GM18870 (cell line): ENCODE results near the gene KCNS1.
"Not testable (repeated sequence)": the region's sequence is repeated elsewhere in the genome, so short reads cannot be mapped to it uniquely, and the experiment has no call there.

ENCODE experiments used
- ATAC-seq: cut with Tn5 transposase; IDR thresholded peaks from one replicate; pipeline ENCODE4 v1.9.1; 2021; ENCODE audit warnings: moderate library complexity; ENCODE audit not compliant: unreplicated experiment

The KCNS1 gene

DNA sequence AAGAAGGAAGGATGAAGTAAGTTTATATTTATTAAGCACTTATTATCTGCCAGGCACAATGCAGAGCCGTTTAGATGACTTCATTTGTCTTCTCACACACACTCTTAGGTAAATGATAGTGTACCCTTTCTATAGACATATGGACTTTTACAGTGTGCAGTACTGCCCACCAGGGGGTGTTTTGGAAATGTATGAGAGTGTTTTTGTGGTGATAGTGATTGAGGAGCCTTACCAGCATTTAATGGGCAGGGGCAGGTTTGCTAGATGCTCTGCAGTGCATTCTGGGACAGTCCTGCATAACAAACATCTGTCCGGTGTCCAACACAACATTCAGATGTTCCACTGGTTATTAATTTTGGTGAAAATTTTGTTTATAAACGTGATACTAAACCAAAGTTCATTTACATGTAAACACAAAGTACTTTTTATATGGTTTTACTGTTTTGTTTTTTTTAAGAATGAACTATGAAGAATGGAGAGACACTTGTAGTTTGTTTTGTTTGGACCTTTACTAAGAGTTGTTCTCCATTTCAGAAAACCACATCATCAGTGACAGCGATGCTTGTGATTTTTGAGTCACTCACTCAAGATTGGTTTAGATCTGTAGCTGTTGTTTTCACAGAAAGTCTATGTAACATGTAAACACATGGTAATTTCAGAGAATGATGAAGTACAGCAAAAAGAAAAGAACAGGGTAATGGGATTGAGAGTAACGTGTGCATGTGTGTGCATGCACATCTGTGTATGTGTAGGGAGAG is 19.9 kb downstream of the KCNS1 start:
- ATAC-seq: no peak

- ATAC-seq: no peak
Observed at GRCh38 chr20:45077559-45077958, 23.4 kb downstream of the KCNS1 start.

DNA sequence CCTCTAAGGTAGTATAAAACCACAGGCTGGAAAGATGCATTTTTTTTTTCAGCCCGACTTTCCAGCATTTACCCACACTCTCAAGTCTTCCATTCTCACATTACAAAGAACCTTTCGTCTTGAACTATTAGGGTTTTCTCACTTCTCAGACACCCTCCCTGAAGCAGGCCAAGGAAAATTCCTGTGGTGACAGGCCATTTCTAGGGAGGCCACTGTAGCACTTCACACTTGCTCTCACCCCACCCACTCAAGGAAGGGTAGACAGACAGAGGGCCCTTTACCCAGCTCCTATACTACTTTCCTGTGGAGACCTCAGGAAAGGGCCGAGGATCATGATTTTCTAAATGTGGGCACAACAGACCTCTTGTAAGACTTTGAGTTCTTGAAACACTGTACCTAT is 27.7 kb downstream of the KCNS1 start:
- ATAC-seq: no peak

GRCh38 chr20:45072066-45072465 is 28.9 kb downstream of the KCNS1 start:
- no peak for ATAC-seq

DNA sequence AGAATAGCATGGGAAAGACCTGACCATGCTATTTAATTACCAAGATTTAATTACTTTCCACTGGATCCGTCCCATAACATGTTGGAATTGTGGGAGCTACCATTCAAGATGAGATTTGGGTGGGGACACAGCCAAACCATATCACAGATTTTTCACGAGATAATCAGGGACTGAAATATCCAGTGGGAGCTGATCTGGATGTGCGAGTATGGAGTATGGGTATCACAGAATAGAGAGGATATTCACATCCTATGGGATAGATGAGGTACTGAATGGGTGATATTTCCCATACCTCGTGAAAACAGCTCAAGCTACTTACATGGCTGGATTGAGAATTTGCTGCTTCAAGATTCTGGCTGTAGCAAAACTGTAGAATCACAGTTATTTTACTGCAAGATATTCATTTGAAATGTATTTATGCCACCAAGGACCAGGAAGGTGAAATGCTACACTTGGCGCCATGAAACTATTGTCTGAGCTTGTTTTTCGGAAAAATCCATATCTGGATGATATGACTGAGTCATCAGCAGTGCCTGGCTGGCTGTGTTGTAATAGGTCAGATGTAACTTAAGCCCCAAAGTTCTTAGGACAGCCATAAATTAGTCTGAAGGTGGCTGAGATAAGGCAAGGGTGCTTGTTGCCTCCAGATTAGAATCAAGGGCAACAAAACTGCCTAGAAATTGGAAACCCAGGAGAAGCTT is 29.8 kb downstream of the KCNS1 start:
- ATAC-seq: no peak

DNA sequence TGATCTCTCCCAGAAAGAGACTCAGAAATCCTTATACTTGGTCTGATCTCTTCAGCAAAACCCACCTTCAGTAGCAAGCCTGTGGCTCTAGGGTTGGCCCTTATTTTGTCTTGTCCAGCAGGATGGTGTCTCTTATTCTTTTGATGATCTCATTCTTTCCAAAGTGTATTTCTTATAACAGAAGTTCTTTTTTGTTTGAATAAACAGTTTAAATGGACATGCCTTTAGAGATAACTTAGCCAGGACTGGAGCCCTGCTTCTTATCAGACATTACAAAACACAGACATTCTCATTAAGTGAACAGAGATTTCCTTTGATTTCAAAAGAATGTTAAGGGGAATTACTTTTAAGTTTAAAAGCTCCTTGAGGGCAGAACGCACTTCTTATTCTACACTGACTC is 31.7 kb downstream of the KCNS1 start:
- ATAC-seq: no peak

GRCh38 chr20:45067558-45067957 is 33.4 kb downstream of the KCNS1 start:
- ATAC-seq: no peak

- ATAC-seq: no peak
Observed at GRCh38 chr20:45067087-45067486, 33.8 kb downstream of the KCNS1 start.

- no peak for ATAC-seq
Observed at GRCh38 chr20:45066372-45066771, 34.6 kb downstream of the KCNS1 start.

GRCh38 chr20:45064812-45065211 is 36.1 kb downstream of the KCNS1 start:
- no peak for ATAC-seq

DNA sequence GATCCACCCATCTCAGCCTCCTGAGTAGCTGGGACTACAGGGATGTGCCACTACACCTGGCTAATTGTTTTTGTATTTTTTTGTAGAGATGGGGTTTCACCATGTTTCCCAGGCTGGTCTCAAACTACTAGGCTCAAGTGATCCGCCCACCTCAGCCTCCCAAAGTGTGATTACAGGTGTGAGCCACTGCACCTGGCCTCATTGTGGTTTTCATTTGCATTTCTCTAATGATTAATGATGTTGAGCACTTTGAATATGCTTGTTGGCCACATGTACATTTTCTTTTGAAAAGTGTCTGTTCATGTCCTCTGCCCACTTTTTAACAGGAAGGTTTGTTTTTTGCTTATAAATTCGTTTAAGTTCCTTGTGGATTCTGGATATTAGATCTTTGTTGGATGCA is 37.8 kb downstream of the KCNS1 start:
- not testable (repeated sequence) for ATAC-seq

DNA sequence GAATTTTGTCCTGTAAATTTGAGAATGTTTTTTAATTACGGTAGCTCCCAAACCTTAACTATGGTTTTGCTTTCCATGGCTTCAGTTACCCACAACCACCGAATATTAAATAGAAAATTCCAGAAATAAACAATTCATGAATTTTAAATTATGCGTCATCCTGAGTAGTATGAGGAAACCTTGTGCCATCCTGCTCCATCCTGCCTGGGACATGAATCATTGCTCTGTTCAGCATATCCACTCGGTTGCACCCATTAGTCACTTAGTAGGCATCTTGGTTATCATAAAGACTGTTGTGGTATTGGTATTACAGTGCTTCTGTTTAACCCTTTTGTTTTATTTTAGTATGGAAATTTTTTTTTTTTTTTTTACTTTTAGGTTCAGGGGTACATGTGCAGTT is 39.7 kb downstream of the KCNS1 start:
- ATAC-seq: no peak

DNA sequence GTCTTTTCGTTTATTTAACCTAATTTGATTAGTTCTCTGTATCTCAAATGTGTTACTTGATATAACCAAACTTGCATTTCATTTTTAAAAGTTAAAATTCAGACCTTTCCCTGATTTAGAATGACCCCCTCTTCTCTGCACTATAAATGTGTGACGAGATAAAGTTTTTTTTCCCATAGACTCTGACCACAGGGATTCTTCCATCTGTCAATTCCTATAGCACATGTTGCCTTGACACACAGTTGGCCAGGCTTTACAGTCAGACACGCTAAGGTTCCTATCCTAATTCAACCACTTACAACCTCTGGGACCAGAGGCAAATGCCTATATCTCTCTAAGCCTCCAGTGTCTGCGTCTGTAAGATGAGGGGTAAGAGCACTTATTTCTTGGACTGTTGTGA is 40.6 kb downstream of the KCNS1 start:
- ATAC-seq: no peak

DNA sequence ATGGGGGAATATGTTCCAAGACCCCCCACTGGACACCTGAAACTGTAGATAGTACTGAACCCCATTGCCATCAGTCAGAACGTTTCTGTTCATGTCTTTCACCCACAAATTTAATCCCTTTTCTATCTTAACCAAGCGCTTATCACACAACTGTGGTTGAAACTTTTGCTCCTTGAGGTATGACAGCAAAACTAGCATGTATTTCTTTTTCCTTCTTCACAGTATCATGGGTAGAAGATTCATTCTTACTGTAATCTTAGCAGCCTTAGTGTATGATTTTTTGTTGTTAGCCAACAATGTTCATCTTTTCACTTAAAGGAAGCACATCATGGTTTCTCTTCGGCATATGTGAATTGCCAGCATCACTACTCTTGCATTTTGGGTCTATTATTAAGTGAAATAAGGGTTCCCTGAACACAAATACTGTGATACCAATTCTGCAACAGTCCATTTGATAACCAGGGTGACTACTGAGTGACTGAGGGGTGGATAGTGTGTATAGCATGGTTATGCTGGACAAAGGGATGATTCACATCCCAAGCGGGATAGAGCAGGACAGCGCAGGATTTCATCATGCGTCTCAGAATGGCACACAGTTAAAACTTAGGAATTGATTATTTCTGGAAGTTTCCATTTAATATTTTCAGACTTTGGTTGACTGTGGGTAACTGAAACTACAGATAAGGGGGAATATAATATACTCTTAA is 41.8 kb downstream of the KCNS1 start:
- ATAC-seq: no peak

DNA sequence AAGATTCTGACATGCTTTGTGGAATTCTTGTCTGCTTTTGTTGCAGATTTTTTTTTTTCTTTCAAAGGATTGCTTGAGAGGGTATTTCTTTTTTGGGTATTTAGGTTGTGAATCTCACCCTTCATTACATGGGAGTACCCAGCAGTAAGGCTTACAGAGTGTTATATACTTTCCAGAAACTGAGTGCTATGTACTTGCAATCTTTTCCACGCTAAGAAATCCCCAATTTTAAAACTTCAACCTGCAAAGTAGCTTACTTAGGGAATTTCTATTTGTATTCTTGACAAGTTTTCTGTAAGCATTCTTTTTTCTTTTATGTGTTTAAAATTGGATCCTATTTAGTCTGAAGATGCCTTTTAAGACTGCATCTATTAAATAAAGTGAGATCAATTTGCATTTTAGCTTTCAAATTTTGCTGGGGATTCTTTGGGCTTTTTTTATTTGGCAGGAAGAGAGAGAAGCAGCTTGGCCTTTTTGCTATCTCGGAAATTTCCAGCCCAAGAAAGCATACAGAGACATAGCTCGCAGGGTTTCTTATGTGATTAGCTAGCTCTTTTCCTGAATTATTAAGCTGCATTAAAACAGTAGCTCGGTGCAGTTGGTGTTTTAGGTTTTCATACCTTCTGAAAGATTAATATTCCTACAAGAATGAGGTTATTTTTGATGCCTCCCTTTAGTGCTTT is 42.6 kb downstream of the KCNS1 start:
- no peak for ATAC-seq

- ATAC-seq: no peak
Observed at GRCh38 chr20:45056473-45057173, 44.3 kb downstream of the KCNS1 start.

GRCh38 chr20:45055056-45055455 is 45.9 kb downstream of the KCNS1 start:
- no peak for ATAC-seq

GRCh38 chr20:45053430-45054351 is 47.2 kb downstream of the KCNS1 start:
- ATAC-seq: no peak

DNA sequence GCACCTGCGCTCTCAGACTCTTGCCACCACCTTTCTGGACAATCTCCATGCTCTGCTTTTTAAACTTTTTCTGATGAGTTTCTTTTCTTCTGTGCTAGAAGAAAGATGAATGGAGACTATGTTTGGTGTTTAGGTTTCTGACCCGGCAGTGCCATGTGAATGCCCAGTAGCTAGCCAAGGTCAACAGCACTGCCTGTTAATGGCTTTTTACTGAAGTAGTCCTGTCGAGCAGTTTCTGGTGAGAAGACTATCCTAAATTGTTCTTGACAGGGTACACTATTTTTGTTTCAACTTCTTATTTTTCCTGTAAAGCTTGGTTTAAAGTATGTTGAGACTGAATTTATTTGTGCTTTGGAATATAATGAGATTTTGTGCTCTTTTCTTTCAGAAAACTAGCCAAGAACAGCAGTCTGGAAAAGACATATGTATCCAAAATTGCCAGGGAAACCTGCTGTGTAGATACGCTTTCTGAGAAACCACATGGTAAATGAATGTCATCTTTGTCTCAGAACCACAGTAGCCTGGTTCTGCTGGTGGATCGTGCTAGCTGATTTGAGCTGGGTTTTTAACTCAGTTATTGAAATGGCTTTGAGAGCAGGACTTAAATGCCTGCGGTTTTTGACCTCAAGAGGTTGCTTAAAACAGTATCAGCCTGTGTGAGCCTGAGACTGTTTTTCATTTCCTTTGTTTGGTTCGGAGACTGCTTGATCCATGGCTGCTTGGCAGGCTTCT is 48.1 kb downstream of the KCNS1 start:
- no peak for ATAC-seq
